ENCODE data around the gene ITGBL1.

ITGBL1 gene, protein sequence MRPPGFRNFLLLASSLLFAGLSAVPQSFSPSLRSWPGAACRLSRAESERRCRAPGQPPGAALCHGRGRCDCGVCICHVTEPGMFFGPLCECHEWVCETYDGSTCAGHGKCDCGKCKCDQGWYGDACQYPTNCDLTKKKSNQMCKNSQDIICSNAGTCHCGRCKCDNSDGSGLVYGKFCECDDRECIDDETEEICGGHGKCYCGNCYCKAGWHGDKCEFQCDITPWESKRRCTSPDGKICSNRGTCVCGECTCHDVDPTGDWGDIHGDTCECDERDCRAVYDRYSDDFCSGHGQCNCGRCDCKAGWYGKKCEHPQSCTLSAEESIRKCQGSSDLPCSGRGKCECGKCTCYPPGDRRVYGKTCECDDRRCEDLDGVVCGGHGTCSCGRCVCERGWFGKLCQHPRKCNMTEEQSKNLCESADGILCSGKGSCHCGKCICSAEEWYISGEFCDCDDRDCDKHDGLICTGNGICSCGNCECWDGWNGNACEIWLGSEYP

DNA sequence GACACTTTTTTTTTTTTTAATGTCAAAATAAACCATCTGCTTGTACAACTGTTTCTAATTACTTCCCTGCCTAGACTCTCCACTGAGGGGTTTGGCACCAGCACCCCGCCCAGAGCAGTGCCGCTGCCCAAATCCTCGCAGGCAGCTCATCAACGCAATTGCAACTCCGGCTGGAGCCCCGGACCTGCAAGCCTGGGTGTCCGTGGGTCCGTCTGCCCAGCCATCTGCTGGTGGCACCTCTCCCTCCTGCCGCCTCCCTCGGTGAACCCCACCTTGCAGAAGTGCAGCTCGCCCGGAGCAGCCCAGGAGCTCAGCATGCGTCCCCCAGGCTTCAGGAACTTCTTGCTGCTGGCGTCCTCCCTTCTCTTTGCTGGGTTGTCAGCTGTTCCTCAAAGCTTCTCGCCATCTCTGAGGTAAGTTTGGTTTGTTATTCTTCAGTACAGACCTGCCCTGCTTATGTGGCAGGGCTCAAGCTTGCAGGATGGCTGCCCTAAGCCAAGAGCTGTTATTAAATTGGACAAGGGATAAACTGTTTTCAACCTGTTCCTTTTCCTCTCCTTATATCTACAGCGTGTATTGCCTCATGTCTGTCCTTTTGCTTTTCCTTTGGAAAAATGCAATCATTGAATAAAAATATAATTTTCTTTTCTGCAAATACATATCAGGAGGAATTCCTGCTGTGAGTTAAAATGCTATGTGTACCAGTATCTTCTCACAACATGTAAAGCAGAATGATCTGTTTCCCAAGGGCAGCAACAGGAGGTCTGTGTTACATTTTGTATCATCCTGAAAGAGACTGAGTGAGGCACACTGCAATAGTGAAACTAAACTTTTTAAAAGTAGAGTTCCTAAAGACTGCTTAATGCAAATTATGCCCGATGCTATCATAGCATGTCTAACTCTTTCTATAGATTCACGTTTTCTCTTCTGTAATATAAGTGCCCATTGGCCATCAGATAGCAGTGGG is at the start of gene ITGBL1:
ITGBL1 (plus strand) TSS at position 157 of the 967 bp plus-strand sequence; CDS start at position 316, 159 bp downstream.
- in situ Hi-C loops (cut with MboI; ENCODE audit: low pct_unique_long_range_greater_than_20kb, low sequenced_read_pairs) = no loop called here
- no peak for DNase-seq

DNA sequence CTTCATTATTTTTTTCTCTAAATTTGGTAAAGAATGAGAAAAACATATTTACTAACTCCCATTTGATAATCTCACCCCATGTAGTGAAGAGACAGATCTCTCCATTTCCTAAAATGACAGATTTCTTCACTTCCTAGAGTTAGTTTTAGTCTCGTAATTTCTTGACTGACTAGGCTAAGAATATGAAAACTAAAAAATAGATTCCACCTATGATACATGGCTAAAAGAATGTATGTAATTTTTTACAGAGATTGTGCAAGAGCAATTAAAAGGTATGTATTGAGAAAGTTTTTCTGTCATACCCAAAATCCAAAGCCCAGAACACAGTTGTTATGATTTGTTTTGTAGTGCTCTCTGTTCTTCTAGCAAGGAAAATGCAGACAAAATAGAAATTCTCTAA is 45.7 kb upstream of the ITGBL1 start:
- no peak for DNase-seq
- in situ Hi-C loops (cut with MboI; ENCODE audit: low pct_unique_long_range_greater_than_20kb, low sequenced_read_pairs) = no loop called here

DNA sequence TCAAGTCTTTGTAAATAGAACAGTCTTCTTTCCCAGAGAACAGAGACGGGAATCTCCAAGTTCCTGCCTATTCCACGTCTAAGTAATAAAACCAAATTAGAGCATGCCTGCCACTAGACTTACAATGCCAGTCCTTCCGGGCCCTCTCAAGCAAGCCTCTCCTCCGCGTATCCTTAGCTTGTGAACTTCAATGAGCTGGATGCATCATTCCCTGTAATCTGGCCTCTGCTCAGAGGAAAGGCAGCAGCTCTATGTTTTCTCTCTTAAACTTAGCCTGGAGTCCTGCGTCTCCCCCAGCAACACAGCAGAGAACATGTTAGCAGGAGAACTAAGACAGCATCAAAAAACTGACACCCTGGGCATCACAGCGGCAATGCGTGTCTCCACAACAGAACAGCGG is 44.3 kb upstream of the ITGBL1 start:
- in situ Hi-C loops (cut with MboI; ENCODE audit: low pct_unique_long_range_greater_than_20kb, low sequenced_read_pairs) = no loop called here
- DNase-seq = no peak

DNA sequence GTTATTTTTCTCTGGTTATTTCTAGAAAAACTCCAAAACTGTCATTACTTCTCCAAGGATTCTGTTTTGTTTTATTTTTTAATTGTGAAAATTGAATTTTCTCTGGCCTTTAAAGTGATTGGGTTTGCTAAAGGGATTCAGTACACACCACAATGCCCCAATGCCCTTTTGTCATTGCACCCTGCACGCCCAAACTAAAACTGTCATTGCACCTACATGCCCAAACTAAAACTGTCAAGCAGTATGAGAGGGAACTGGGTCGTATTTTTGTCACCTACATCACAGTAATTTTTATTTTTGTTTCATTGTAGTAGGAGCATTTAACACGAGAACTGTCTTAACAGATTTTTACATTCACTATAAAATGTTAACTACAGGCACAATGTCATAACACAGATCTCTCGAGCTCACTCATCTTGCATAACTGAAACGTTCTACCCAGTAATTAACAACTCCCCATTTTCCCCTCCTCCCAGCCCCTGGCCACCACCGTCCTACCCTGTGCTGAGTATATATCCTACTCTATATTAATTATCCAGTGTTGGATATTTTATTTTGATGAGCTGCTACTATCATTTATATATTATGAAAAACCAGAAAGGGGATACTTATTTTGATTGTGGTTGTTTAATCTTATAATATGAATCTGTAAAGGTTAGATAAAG is 43.4 kb upstream of the ITGBL1 start:
- in situ Hi-C loops (cut with MboI; ENCODE audit: low pct_unique_long_range_greater_than_20kb, low sequenced_read_pairs) = no loop called here
- DNase-seq = no peak

DNA sequence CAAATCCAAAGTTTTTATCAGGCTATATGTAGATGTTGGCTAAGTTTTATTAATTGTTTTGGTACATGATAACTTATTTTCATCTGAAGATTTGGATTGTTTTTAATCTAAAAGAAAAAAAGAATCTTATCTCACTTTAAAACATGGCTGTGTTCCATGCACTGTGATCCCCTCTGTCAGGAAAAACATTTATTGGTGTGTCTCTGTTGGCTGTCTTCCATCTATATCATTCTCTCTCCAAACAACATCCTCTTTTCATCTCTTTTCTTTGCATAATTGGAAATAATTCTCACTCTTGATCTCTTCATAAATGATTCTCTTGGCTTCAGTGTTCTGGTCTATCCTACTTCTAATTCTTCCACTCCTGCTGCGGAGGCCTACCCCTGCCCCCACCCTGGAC is 40.4 kb upstream of the ITGBL1 start:
- in situ Hi-C loops (cut with MboI; ENCODE audit: low pct_unique_long_range_greater_than_20kb, low sequenced_read_pairs) = no loop called here
- no peak for DNase-seq

DNA sequence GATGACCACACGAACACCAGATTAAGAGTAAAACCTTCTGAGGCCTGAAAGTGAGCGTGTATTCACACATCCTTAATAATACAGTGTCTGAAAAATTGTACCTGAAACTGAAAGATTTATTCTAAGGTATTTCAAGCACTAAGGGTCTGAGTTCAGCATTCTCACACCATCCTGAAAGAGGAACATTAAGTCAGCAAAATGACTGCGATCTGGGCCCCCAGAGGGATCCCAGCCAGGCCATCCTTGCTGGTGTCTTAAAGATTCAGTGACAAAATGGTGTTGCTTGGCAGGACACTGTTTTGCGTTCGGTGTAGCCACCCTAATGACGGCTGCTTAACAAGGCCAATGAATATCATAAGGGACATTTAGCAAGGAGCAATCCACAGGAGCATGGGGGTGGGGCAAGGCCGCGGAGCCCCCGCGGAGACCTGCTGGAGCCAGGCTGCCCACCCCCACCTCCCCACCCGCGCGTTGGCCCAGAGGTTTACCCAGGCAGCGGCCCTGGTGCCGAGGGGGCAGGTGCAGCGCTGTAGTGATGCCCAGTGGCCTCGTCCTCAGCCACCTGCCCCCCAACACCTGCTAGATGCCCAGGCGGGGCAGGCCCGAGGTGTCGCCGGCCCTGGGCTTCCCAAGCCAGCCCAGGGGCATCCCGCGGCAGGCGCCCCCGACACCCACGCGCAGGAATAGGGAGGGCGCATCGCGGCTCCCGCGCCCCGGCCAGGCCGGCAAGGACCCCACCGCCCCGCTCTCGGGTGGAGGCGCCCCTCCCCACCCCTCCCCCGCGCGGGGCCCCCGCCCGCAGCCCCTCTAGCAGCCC is 36.9 kb upstream of the ITGBL1 start:
- in situ Hi-C loops (cut with MboI; ENCODE audit: low pct_unique_long_range_greater_than_20kb, low sequenced_read_pairs) = no loop called here
- DNase-seq = no peak

DNA sequence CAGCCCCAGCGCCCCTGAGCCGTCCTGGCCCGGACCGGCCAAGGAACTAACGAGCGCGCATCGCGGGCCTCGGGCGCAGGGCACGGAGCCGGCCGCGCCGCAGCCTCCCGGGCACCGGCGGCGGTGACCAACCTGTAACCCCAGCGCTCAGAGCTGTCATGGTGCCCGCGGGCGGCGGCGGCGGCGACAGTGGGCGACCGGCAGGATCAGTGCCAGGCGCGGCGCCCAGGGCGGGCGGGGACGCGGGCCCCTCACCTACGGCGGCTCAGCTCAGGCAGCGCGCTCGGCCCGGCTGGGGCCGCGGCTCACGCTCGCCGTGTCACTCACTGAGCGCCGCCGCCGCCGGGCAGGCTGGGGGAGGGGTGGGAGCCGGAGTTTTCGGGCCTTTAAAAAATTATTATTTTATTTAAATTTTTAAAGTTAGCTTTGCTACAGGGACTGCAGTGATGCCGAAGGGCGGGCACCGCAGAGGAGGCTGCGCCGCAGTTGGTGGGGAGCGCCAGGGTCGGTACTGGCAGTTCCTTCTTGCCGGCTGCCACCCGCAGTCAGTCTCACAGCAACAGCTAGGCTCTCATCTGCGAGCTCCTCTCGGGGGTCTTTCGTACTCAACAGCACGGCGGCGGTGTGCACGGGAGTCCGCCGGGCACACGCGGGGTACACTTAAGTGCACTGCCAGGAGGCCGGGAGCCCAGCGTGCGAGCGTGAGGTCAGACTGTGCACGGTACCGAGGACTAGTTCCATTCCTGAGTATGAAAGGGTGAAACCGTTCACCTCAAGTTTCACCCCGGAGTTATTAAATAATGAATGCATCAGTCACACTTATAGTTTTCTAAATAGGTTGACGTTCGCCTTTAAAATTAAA is 36.1 kb upstream of the ITGBL1 start, which contains the start of gene NALCN:
NALCN (minus strand) TSS at position 328 of the 862 bp plus-strand sequence. CDS start 17,382 bp downstream, outside the sequence.
- in situ Hi-C loops (cut with MboI; ENCODE audit: low pct_unique_long_range_greater_than_20kb, low sequenced_read_pairs) = no loop called here
- DNase-seq = no peak

DNA sequence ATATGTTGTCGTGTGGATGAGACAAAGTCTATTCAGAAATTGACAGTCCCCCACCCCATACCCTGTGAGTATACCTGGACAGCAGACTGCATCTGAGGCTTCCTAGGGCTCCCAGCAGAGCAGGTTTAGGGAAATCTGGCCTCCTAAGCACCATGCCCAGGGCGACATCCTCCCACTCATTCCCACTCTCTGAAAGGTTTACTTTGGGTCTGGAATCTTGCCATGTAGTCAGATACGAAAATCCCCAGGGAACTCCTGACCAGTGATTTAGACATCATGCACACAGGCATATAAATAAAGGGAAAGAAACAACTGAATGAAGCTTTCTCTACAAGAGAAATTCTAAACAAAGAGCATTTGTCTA is 35.5 kb upstream of the ITGBL1 start:
- no peak for DNase-seq
- in situ Hi-C loops (cut with MboI; ENCODE audit: low pct_unique_long_range_greater_than_20kb, low sequenced_read_pairs) = no loop called here

DNA sequence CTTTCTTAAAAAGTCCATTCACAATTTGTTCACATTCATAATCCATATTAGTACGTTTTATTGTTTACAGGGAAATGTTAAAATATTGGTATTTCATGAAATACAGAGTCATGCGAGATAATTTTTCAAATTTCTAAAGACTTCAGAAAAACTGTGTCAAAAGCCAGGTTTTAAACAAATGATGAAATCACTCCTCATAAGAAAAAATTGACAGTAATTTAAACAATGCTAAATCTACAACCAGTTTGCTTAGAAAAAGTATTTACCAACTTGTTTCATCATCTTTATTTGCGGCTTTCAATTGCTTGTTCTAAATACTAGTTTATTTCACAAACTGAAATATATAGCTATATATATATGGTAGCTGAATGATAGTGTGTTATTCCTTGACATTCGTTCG is 35.0 kb upstream of the ITGBL1 start:
- DNase-seq = no peak
- in situ Hi-C loops (cut with MboI; ENCODE audit: low pct_unique_long_range_greater_than_20kb, low sequenced_read_pairs) = no loop called here

DNA sequence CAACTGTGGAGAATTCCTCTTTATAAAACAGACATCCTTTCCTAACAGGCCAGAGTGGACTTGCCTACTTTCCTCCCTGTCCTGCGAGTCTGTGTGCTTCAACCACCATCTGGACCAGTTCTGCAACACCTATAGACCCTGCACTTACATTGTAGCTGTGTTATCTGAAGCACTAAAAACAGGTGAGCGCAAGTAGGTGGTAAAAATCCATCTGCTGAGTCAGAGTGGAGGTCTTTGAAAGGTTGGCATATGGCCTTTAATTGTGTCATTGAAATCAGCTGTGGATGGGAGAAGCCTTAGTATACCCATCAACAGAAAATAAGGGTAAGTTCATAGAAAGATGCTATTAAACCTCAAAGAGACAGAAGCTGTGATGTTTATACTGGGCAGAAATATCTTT is 28.6 kb upstream of the ITGBL1 start:
- in situ Hi-C loops (cut with MboI; ENCODE audit: low pct_unique_long_range_greater_than_20kb, low sequenced_read_pairs) = no loop called here

DNA sequence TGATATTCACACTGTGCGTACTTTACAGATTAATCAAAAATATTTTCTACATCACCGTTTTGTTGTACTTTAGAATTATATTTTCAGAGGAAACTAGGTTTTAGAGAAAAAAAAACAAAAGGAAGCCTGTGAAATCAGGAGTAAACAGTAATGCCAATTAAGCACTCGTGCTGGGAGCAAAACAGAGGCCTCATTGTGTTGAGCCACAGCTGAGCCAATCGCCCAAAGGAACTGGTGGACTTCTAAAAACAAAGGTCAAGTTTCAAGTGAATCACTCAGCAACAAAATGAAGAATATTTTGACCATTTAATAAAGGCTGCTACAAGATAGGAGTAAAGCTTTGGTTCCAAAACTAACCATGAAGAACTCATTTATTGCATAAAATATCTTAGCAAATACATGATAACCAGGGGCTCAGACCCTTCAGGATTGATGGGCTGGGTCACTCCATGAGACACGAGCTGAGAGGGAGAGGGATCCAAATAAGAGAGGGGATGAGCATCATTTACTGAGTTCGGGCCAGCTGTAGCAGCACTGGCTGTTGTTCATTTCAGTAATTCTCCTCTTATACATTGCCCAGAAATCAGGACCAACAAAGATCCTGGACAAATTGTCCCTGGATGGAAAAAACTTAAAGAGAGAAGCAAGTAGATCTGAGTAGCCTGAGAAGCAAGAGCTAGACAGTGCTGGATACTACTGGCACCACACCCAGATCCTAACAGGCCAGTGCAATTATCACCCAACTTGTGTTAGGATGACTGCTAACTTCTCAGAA is 27.9 kb upstream of the ITGBL1 start:
- in situ Hi-C loops (cut with MboI; ENCODE audit: low pct_unique_long_range_greater_than_20kb, low sequenced_read_pairs) = no loop called here
- no peak for DNase-seq

More for the DNA sequence above, 28.6 kb upstream of the ITGBL1 start:
- DNase-seq = no peak

DNA sequence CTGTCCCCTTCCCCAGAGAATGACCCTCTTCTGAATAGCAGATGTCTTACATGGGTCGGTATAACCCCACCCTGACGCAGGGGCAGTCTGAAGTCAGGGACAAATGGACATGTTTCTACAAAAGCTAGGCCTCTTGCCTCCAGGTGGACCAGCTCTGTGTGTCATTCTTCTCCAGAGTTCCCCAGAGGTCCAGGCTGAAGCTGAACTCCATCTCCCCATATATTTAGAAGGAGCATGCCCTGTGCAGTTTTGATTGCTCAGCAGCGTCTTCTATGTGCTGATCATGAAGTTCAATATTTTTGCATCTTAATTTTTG is 27.4 kb upstream of the ITGBL1 start:
- in situ Hi-C loops (cut with MboI; ENCODE audit: low pct_unique_long_range_greater_than_20kb, low sequenced_read_pairs) = no loop called here

DNA sequence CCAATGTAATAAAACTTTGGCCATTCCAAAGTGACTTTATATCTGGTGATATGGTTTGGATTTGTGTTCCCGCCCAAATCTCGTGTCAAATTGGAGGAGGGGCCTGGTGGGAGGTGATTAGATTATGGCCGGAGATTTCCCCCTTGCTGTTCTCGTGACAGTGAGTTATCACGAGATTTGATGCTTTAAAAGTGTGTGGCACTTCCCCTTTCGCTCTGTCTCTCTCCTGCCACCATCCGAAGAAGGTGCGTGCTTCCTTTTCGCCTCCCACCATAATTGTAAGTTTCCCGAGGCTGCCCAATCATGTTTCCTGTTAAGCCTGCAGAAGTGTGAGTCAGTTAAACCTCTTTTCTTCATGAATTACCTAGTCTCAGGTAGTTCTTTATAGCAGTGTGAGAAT is 26.9 kb upstream of the ITGBL1 start:
- in situ Hi-C loops (cut with MboI; ENCODE audit: low pct_unique_long_range_greater_than_20kb, low sequenced_read_pairs) = no loop called here
- DNase-seq = peak; percentile 35

More for the DNA sequence above, 27.4 kb upstream of the ITGBL1 start:
- no peak for DNase-seq

DNA sequence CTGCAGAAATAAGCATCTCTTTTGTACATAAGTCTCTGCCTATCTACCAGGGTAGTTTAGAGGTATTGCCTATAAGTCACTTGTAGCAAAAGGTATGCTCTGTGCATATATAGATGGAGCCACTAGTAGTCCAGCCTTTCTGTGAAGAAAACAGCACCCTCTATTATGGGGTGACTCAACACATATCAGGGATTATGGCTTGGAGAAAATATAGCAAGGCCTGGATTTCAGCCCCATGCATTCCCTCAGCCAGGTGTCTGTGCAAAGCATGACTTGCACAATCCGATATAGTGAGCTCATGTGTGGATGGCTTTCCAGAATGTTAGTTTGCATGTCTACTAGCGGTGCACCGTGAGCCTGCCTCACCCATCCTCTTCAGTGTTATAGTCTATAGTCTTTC is 22.7 kb upstream of the ITGBL1 start:
- in situ Hi-C loops (cut with MboI; ENCODE audit: low pct_unique_long_range_greater_than_20kb, low sequenced_read_pairs) = no loop called here
- DNase-seq = no peak

DNA sequence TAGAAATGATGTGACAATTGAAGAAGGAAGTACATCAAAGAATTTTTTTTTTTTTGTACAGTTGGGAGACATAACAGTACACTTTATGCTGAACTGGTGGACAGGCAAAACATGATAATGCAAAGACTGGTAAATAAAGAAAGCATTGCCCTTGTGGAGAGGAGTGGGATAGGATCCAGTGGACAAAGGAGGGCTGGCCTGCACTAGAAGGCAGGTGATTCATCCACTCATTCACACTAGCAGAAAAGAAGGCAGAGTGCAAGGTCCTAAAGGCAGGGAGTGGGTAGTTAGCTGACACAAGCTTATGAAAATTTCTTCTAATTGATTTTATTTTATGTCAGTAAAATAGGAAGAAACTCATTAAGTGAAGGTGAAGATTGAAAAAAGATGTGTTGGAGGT is 18.6 kb upstream of the ITGBL1 start:
- in situ Hi-C loops (cut with MboI; ENCODE audit: low pct_unique_long_range_greater_than_20kb, low sequenced_read_pairs) = no loop called here
- no peak for DNase-seq

DNA sequence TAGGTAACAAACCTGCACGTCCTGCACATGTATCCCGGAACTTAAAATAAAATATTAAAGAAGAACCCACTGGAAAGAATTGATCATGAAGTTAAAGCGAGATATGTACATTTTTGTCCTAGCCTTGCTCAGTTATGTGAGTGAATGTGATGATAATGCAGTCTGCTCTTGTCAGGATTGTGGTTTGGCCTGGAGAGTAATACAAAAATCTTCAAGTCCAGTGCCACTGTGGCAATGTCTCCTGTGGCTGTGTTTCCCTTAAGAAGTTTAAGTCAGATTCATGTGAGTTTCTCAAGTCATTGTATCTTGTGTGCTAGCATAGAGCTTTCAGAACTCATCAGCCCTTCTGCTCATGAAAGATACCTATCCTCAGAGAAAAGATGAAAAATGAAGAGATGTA is 18.0 kb upstream of the ITGBL1 start:
- no peak for DNase-seq
- in situ Hi-C loops (cut with MboI; ENCODE audit: low pct_unique_long_range_greater_than_20kb, low sequenced_read_pairs) = no loop called here

DNA sequence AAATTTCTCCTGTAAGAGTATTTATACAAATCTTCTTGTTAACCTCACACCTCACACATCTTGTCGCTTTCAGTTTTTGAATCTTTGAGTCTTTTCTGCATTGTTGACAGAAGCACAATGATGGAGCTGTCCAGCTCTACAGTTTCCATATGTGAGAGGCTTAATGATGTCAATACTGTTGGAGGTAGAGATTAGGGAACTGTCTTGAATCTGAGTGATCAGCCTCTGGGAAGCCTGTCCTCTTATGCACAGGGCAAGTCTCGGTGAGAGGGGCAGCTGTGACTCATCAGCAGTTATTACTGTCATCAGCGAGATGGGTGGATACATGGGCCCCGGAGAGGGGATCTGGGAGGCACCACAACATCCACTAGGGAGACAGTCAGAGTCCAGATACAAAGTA is 4.6 kb upstream of the ITGBL1 start:
- DNase-seq = no peak
- in situ Hi-C loops (cut with MboI; ENCODE audit: low pct_unique_long_range_greater_than_20kb, low sequenced_read_pairs) = no loop called here

Measured in KBM-7 (cell line).